SU-DHL-6 (cell line): ENCODE measurements around the gene SPNS2.

Source experiments
- H2AFZ ChIP-seq: fragments of 200-600 bp; sonication (generic); 2 replicates; pipeline ENCODE4 v1.6.1; 2014; ENCODE audit warnings: low read depth, mild to moderate bottlenecking, moderate library complexity, mixed read lengths, antibody characterized with exemption, low read length; ENCODE audit not compliant: severe bottlenecking
- H3F3A ChIP-seq: fragments of 200-600 bp; shearing (Covaris generic); 2 replicates; pipeline ENCODE4 v1.6.0; 2016; ENCODE audit warnings: antibody characterized with exemption, mild to moderate bottlenecking; ENCODE audit not compliant: insufficient read depth
- H3K27ac ChIP-seq: fragments of 200-600 bp; sonication (generic); 2 replicates; pipeline ENCODE4 v1.5.1; 2016; ENCODE audit warnings: low read depth, mild to moderate bottlenecking, low read length, moderate library complexity, mixed read lengths
- H3K27me3 ChIP-seq: fragments of 200-600 bp; sonication (generic), shearing (Covaris generic); 2 replicates; pipeline ENCODE4 v1.6.0; 2014; ENCODE audit warnings: mild to moderate bottlenecking, low read length
- H3K36me3 ChIP-seq: fragments of 200-600 bp; sonication (generic); 2 replicates; pipeline ENCODE4 v1.6.1; 2014; ENCODE audit warnings: mild to moderate bottlenecking, low read length, mixed read lengths
- H3K4me2 ChIP-seq: fragments of 300-600, 200-600 bp; shearing (Covaris generic), sonication (generic); 2 replicates; pipeline ENCODE4 v1.6.0; 2014; ENCODE audit warnings: low read length, low read depth, mild to moderate bottlenecking; ENCODE audit not compliant: poor library complexity, severe bottlenecking
- H3K4me3 ChIP-seq: fragments of 200-600 bp; sonication (generic); 2 replicates; pipeline ENCODE4 v1.5.1; 2014; ENCODE audit warnings: antibody characterized with exemption, low read length, mild to moderate bottlenecking, mixed read lengths; ENCODE audit not compliant: insufficient read depth, poor library complexity, severe bottlenecking
- H3K79me2 ChIP-seq: fragments of 200-600 bp; sonication (generic); 2 replicates; pipeline ENCODE4 v1.6.1; 2014; ENCODE audit warnings: mild to moderate bottlenecking, low read length, moderate library complexity; ENCODE audit not compliant: insufficient read depth
- H3K9ac ChIP-seq: fragments of 200-600 bp; sonication (generic); 2 replicates; pipeline ENCODE4 v1.7.0; 2014; ENCODE audit warnings: mild to moderate bottlenecking, low read length
- H3K9me2 ChIP-seq: fragments of 200-600 bp; sonication (generic); replicated peaks from 2 replicates; pipeline ENCODE4 v1.6.1; 2014; ENCODE audit warnings: low read length; ENCODE audit not compliant: insufficient read depth
- H3K9me3 ChIP-seq: fragments of 200-600 bp; sonication (generic); 2 replicates; pipeline ENCODE4 v1.6.1; 2014; ENCODE audit warnings: low read length, mixed read lengths; ENCODE audit not compliant: insufficient read depth
- H4K20me1 ChIP-seq: fragments of 200-600 bp; sonication (generic); 2 replicates; pipeline ENCODE4 v1.6.1; 2014; ENCODE audit warnings: low read depth, mild to moderate bottlenecking, antibody characterized with exemption, low read length, moderate library complexity, mixed read lengths
- EZH2phosphoT487 ChIP-seq: fragments of 200-600 bp; sonication (generic), shearing (Covaris generic); conservative IDR thresholded peaks from 2 replicates; pipeline ENCODE4 v1.6.1; 2018; ENCODE audit warnings: mild to moderate bottlenecking, antibody characterized with exemption, low read length, moderate library complexity, mixed read lengths
- TF ChIP-seq, protein P1 (sequence below): fragments of 200-600 bp; sonication (generic); IDR thresholded peaks from one replicate; pipeline ENCODE4 v1.5.1; 2017; ENCODE audit warnings: antibody characterized with exemption, mild to moderate bottlenecking, low read length, moderate library complexity; ENCODE audit not compliant: insufficient read depth, poor library complexity, severe bottlenecking

The SPNS2 gene

DNA sequence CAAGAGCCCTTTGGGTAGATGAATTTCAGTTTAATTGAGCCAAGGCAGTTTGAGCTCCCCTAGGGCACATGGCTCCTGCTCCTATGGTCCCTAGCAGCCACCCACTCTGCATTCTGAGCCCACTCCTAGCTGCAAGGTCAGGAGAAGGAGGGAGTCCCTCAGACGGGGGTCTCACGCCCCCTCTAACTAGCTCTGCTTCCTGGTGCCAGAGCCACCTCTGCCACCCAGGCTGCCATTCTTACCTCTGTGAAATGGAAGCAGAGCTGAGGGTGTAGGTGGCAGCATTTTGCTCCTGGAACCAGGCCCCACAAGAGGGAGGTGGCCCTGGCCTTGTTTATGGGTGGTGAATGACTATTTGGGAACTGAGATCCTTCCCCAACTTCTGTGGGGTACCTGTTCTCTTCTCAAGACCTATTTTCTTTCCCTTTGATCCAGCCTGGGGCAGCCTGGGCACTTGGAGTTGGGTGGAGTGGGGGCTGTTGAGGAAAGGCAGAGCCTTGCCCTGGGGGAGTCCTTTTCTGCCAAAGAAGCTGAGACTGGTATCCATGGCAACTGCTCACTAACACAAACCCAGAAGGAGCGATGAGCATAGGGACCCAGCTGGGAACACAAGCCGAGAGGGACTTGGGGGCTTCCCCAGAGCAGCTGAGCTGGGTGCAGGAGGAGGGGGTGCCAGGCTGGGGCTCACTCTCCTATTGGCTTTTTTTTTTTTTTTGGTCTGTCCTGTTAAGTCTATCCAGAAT is 4.8 kb downstream of the SPNS2 start:
- Histone ChIP-seq H3K4me2 (no peak overlapping the region), H2AFZ (no peak overlapping the region), H3K79me2 (no peaks in the 10 kb centered on the region), H3K9ac (no peak overlapping the region), H3K4me3 (no peak overlapping the region), H3F3A (no peaks in the 10 kb centered on the region), H3K9me2 (no peaks in the 10 kb centered on the region), H3K36me3 (no peaks in the 10 kb centered on the region), H3K27ac (no peak overlapping the region), H3K27me3 (no peaks in the 10 kb centered on the region), H4K20me1 (no peaks in the 10 kb centered on the region), H3K9me3 (no peaks in the 10 kb centered on the region)
- TF ChIP-seq, protein P1, sequence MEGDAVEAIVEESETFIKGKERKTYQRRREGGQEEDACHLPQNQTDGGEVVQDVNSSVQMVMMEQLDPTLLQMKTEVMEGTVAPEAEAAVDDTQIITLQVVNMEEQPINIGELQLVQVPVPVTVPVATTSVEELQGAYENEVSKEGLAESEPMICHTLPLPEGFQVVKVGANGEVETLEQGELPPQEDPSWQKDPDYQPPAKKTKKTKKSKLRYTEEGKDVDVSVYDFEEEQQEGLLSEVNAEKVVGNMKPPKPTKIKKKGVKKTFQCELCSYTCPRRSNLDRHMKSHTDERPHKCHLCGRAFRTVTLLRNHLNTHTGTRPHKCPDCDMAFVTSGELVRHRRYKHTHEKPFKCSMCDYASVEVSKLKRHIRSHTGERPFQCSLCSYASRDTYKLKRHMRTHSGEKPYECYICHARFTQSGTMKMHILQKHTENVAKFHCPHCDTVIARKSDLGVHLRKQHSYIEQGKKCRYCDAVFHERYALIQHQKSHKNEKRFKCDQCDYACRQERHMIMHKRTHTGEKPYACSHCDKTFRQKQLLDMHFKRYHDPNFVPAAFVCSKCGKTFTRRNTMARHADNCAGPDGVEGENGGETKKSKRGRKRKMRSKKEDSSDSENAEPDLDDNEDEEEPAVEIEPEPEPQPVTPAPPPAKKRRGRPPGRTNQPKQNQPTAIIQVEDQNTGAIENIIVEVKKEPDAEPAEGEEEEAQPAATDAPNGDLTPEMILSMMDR = no peak

- no peaks in the 10 kb centered on the region for H3K36me3 ChIP-seq
- H3K79me2 ChIP-seq = no peaks in the 10 kb centered on the region
- no peak overlapping the region for H3K9ac ChIP-seq
- H3K4me2 ChIP-seq = no peak overlapping the region
- H2AFZ ChIP-seq = no peak overlapping the region
- H3K9me2 ChIP-seq = no peaks in the 10 kb centered on the region
- no peak overlapping the region for H3K4me3 ChIP-seq
- no peak for TF ChIP-seq EZH2phosphoT487
- TF ChIP-seq, protein P1 = no peak
- no peaks in the 10 kb centered on the region for H4K20me1 ChIP-seq
- H3K9me3 ChIP-seq = no peaks in the 10 kb centered on the region
- H3F3A ChIP-seq = no peaks in the 10 kb centered on the region
- no peak overlapping the region for H3K27ac ChIP-seq
- no peaks in the 10 kb centered on the region for H3K27me3 ChIP-seq
Observed at GRCh38 chr17:4504188-4504587, 5.5 kb downstream of the SPNS2 start.

- Histone ChIP-seq H3K9ac (no peak overlapping the region), H2AFZ (no peak overlapping the region), H3K9me3 (no peaks in the 10 kb centered on the region), H3F3A (no peaks in the 10 kb centered on the region), H3K79me2 (no peaks in the 10 kb centered on the region), H3K4me2 (no peak overlapping the region), H3K27me3 (no peaks in the 10 kb centered on the region), H3K9me2 (no peaks in the 10 kb centered on the region), H3K36me3 (no peaks in the 10 kb centered on the region), H3K27ac (no peak overlapping the region), H3K4me3 (no peak overlapping the region), H4K20me1 (no peaks in the 10 kb centered on the region)
- TF ChIP-seq, protein P1 = no peak
- no peak for TF ChIP-seq EZH2phosphoT487
Observed at GRCh38 chr17:4505187-4505586, 6.5 kb downstream of the SPNS2 start.
